ENCODE measurements around the gene CNOT10. TPM values are rescaled to one million over a fixed set of nuclear protein-coding genes. Genes with fewer than 3 reads are reported as not detected.

Gene CNOT10
- total RNA-seq, 1 experiment from 2014 or later, result 20.3 TPM

GRCh38 chr3:32818970-32819511 is 134.1 kb downstream of the CNOT10 start:
- no peak for DNase-seq (ENCODE audit: low spot score)

- DNase-seq (ENCODE audit: low spot score), result no peak
Observed at GRCh38 chr3:32819551-32820348, 134.8 kb downstream of the CNOT10 start.

GRCh38 chr3:32820430-32820829 is 135.4 kb downstream of the CNOT10 start:
- DNase-seq (ENCODE audit: low spot score), result no peak

GRCh38 chr3:32820971-32821685 is 136.1 kb downstream of the CNOT10 start:
- no peak for DNase-seq (ENCODE audit: low spot score)

GRCh38 chr3:32821686-32822296 is 136.8 kb downstream of the CNOT10 start:
- no peak for DNase-seq (ENCODE audit: low spot score)

- no peak for DNase-seq (ENCODE audit: low spot score)
Observed at GRCh38 chr3:32822609-32823498, 137.9 kb downstream of the CNOT10 start.

Other genes with a start within 250 kb of the CNOT10 start
- gene CMTM6, start 182.3 kb upstream of the CNOT10 start, total RNA-seq (2014; rRNA removed; shearing (Covaris generic)), result 72.0 and 74.1 TPM in 2 replicates
- gene DYNC1LI1, start 114.3 kb upstream of the CNOT10 start, total RNA-seq (2014; rRNA removed; shearing (Covaris generic)), result 27.5 and 36.3 TPM in 2 replicates
- 0.02 TPM in 1 of 2 replicates, not detected in the other for gene TRIM71, start 132.8 kb downstream of the CNOT10 start, total RNA-seq (2014; rRNA removed; shearing (Covaris generic))

Data from H4 (cell line).